HepG2 (cell line): ENCODE measurements around the gene SLC35B2. TPM values are rescaled to one million over a fixed set of nuclear protein-coding genes. Genes with fewer than 3 reads are reported as not detected.

Experiments
- CEBPB ChIP-seq: IDR thresholded peaks from 2 replicates; pipeline ENCODE4 v1.6.1; 2011; ENCODE audit warnings: low read depth, low read length, improper control_type of control experiment, borderline replicate concordance
- MYNN ChIP-seq: sonication (generic); formaldehyde crosslinking; IDR thresholded peaks from 2 replicates; pipeline ENCODE4 v1.4.0; 2020; ENCODE audit warnings: mild to moderate bottlenecking, low read depth, missing genetic modification reagents
- NRL ChIP-seq: sonication (generic); formaldehyde crosslinking; IDR thresholded peaks from 2 replicates; pipeline ENCODE4 v1.5.0; 2020; ENCODE audit warnings: missing genetic modification reagents, mild to moderate bottlenecking, moderate library complexity, borderline replicate concordance
- PCBP1 ChIP-seq: fragments of 200-400 bp; formaldehyde crosslinking; IDR thresholded peaks from 2 replicates; pipeline ENCODE4 v1.6.1; 2017; ENCODE audit warnings: mild to moderate bottlenecking, low read depth, low read length, borderline replicate concordance
- SP2 ChIP-seq: sonication (generic); formaldehyde crosslinking; IDR thresholded peaks from 2 replicates; pipeline ENCODE4 v1.5.1; 2020; ENCODE audit warnings: mild to moderate bottlenecking, missing genetic modification reagents
- ZFP36L2 ChIP-seq: sonication (generic); formaldehyde crosslinking; IDR thresholded peaks from 2 replicates; pipeline ENCODE4 v1.4.0; 2020; ENCODE audit warnings: missing genetic modification reagents
- ZNF441 ChIP-seq: sonication (generic); formaldehyde crosslinking; IDR thresholded peaks from 2 replicates; pipeline ENCODE4 v1.7.0; 2021; ENCODE audit warnings: missing genetic modification reagents, borderline replicate concordance
- ZNF451 ChIP-seq: sonication (generic); formaldehyde crosslinking; IDR thresholded peaks from 2 replicates; pipeline ENCODE4 v1.5.0; 2020; ENCODE audit warnings: mild to moderate bottlenecking, missing genetic modification reagents
- polyA plus RNA-seq, 8 experiments: library from polyadenylated mRNA; depleted of rRNA in 3 of 8; stranded (reverse) in 7 of 8; unstranded in 1 of 8; fragments of >200 nt; fragmentation: Illumina TruSeq in 4 of 8; extraction: Trizol in 4 of 8; gene quantifications; 2 replicates each; pipeline versions ENCODE4 v1.2.1 to v1.2.3, GENCODE V29; 2011 to 2016; ENCODE audit warnings: low read depth in 4 of 8, missing spikeins in 1 of 8, mixed read lengths in 1 of 8; ENCODE audit not compliant: insufficient read depth in 1 of 8
- total RNA-seq, 5 experiments: library from RNA; depleted of rRNA; stranded (reverse); fragments of >200 nt; fragmentation: Illumina TruSeq; extraction: Trizol; gene quantifications; 2 replicates each; pipeline ENCODE4 v1.2.3, GENCODE V29; 2016; ENCODE audit warnings: low read depth in 1 of 5
- TF ChIP-seq, protein P1 (sequence below): sonication (generic); formaldehyde crosslinking; IDR thresholded peaks from 2 replicates; pipeline ENCODE4 v1.5.0; 2020; ENCODE audit warnings: mild to moderate bottlenecking, missing genetic modification reagents
- TF ChIP-seq, protein P2 (sequence below): IDR thresholded peaks from 2 replicates; pipeline ENCODE4 v1.6.1; 2018; ENCODE audit warnings: missing genetic modification reagents
- TF ChIP-seq, protein P3 (sequence below): sonication (generic); formaldehyde crosslinking; IDR thresholded peaks from 2 replicates; pipeline ENCODE4 v1.5.0; 2020; ENCODE audit warnings: mild to moderate bottlenecking, missing genetic modification reagents, borderline replicate concordance
- TF ChIP-seq, protein P4 (sequence below): sonication (generic); formaldehyde crosslinking; IDR thresholded peaks from 2 replicates; pipeline ENCODE4 v1.9.0; 2021; ENCODE audit warnings: missing genetic modification reagents, borderline replicate concordance

The SLC35B2 gene
- total and polyA plus RNA-seq, 2 of the 13 experiments (the other 11 are each of a cell fraction or from before 2014, with no cell fraction given) = 61.1 to 148 TPM

DNA sequence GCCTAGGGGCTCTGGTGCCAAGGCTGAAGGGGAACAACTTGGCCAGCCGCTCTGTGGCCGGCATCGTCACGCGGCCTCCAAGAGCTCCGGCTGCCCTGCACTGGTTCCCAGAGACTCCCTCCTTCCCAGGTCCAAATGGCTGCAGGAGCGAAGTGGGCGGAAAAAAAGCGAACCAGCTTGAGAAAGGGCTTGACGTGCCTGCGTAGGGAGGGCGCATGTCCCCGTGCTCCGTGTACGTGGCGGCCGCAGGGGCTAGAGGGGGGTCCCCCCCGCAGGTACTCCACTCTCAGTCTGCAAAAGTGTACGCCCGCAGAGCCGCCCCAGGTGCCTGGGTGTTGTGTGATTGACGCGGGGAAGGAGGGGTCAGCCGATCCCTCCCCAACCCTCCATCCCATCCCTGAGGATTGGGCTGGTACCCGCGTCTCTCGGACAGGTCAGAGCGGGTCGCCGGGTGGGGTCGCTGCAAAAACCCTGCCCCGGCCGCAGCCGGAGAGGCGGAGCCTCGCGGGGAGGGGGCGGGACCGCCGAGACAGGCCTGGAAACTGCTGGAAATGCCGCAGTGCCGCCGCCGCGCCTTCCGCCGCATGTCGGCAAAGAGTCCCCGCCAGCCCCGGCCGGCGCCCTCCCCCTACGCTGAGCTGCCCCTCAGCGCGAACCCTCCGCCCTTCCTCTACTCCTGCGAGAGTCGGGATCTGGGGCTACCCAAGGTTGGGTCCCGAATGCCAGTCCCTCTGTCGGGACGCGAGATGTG, 11.2 kb downstream of the SLC35B2 start (continued):
- TF ChIP-seq, protein P1, sequence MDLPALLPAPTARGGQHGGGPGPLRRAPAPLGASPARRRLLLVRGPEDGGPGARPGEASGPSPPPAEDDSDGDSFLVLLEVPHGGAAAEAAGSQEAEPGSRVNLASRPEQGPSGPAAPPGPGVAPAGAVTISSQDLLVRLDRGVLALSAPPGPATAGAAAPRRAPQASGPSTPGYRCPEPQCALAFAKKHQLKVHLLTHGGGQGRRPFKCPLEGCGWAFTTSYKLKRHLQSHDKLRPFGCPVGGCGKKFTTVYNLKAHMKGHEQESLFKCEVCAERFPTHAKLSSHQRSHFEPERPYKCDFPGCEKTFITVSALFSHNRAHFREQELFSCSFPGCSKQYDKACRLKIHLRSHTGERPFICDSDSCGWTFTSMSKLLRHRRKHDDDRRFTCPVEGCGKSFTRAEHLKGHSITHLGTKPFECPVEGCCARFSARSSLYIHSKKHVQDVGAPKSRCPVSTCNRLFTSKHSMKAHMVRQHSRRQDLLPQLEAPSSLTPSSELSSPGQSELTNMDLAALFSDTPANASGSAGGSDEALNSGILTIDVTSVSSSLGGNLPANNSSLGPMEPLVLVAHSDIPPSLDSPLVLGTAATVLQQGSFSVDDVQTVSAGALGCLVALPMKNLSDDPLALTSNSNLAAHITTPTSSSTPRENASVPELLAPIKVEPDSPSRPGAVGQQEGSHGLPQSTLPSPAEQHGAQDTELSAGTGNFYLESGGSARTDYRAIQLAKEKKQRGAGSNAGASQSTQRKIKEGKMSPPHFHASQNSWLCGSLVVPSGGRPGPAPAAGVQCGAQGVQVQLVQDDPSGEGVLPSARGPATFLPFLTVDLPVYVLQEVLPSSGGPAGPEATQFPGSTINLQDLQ (CRISPR knock-in tag) = 0 out of 2 replicates have a peak, but pooled peaks have one; percentile 8
- TF ChIP-seq, protein P2, sequence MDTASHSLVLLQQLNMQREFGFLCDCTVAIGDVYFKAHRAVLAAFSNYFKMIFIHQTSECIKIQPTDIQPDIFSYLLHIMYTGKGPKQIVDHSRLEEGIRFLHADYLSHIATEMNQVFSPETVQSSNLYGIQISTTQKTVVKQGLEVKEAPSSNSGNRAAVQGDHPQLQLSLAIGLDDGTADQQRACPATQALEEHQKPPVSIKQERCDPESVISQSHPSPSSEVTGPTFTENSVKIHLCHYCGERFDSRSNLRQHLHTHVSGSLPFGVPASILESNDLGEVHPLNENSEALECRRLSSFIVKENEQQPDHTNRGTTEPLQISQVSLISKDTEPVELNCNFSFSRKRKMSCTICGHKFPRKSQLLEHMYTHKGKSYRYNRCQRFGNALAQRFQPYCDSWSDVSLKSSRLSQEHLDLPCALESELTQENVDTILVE (CRISPR knock-in tag) = peak; percentile 68; the same call in 1 of the 2 replicates
- TF ChIP-seq NRL (CRISPR knock-in tag) (peak; percentile 8; the same call in 1 of the 2 replicates), SP2 (CRISPR knock-in tag) (no peak; the same call in 1 of the 2 replicates), PCBP1 (peak; percentile 99), ZNF451 (CRISPR knock-in tag) (peak; percentile 19; the same call in 1 of the 2 replicates), CEBPB (no peak), ZNF441 (CRISPR knock-in tag) (peak; percentile 51), MYNN (CRISPR knock-in tag) (0 out of 2 replicates have a peak, but pooled peaks have one; percentile 19), ZFP36L2 (CRISPR knock-in tag) (no peak; the same call in 1 of the 2 replicates)
- TF ChIP-seq, protein P3, sequence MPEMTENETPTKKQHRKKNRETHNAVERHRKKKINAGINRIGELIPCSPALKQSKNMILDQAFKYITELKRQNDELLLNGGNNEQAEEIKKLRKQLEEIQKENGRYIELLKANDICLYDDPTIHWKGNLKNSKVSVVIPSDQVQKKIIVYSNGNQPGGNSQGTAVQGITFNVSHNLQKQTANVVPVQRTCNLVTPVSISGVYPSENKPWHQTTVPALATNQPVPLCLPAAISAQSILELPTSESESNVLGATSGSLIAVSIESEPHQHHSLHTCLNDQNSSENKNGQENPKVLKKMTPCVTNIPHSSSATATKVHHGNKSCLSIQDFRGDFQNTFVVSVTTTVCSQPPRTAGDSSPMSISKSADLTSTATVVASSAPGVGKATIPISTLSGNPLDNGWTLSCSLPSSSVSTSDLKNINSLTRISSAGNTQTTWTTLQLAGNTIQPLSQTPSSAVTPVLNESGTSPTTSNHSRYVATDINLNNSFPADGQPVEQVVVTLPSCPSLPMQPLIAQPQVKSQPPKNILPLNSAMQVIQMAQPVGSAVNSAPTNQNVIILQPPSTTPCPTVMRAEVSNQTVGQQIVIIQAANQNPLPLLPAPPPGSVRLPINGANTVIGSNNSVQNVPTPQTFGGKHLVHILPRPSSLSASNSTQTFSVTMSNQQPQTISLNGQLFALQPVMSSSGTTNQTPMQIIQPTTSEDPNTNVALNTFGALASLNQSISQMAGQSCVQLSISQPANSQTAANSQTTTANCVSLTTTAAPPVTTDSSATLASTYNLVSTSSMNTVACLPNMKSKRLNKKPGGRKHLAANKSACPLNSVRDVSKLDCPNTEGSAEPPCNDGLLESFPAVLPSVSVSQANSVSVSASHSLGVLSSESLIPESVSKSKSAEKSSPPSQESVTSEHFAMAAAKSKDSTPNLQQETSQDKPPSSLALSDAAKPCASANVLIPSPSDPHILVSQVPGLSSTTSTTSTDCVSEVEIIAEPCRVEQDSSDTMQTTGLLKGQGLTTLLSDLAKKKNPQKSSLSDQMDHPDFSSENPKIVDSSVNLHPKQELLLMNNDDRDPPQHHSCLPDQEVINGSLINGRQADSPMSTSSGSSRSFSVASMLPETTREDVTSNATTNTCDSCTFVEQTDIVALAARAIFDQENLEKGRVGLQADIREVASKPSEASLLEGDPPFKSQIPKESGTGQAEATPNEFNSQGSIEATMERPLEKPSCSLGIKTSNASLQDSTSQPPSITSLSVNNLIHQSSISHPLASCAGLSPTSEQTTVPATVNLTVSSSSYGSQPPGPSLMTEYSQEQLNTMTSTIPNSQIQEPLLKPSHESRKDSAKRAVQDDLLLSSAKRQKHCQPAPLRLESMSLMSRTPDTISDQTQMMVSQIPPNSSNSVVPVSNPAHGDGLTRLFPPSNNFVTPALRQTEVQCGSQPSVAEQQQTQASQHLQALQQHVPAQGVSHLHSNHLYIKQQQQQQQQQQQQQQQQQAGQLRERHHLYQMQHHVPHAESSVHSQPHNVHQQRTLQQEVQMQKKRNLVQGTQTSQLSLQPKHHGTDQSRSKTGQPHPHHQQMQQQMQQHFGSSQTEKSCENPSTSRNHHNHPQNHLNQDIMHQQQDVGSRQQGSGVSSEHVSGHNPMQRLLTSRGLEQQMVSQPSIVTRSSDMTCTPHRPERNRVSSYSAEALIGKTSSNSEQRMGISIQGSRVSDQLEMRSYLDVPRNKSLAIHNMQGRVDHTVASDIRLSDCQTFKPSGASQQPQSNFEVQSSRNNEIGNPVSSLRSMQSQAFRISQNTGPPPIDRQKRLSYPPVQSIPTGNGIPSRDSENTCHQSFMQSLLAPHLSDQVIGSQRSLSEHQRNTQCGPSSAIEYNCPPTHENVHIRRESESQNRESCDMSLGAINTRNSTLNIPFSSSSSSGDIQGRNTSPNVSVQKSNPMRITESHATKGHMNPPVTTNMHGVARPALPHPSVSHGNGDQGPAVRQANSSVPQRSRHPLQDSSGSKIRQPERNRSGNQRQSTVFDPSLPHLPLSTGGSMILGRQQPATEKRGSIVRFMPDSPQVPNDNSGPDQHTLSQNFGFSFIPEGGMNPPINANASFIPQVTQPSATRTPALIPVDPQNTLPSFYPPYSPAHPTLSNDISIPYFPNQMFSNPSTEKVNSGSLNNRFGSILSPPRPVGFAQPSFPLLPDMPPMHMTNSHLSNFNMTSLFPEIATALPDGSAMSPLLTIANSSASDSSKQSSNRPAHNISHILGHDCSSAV (CRISPR knock-in tag) = no peak; the same call in 1 of the 2 replicates
- TF ChIP-seq, protein P4, sequence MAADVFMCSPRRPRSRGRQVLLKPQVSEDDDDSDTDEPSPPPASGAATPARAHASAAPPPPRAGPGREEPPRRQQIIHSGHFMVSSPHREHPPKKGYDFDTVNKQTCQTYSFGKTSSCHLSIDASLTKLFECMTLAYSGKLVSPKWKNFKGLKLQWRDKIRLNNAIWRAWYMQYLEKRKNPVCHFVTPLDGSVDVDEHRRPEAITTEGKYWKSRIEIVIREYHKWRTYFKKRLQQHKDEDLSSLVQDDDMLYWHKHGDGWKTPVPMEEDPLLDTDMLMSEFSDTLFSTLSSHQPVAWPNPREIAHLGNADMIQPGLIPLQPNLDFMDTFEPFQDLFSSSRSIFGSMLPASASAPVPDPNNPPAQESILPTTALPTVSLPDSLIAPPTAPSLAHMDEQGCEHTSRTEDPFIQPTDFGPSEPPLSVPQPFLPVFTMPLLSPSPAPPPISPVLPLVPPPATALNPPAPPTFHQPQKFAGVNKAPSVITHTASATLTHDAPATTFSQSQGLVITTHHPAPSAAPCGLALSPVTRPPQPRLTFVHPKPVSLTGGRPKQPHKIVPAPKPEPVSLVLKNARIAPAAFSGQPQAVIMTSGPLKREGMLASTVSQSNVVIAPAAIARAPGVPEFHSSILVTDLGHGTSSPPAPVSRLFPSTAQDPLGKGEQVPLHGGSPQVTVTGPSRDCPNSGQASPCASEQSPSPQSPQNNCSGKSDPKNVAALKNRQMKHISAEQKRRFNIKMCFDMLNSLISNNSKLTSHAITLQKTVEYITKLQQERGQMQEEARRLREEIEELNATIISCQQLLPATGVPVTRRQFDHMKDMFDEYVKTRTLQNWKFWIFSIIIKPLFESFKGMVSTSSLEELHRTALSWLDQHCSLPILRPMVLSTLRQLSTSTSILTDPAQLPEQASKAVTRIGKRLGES = peak; percentile 32; the same call in 1 of the 2 replicates
